Liver (tissue), 3 donors: ENCODE measurements around the gene RAB17.

Source experiments
- ATF3 ChIP-seq: IDR thresholded peaks from 2 replicates; pipeline ENCODE4 v1.6.1; 2016; ENCODE audit warnings: antibody characterized with exemption
- CTCF ChIP-seq: fragments of 150-350 bp; IDR thresholded peaks from 2 replicates; pipeline ENCODE4 v1.5.1; 2017; ENCODE audit warnings: improper control_type of control experiment, low read depth, low read length; ENCODE audit not compliant: missing input control
- EGR1 ChIP-seq, 2 donors: IDR thresholded peaks; 2 replicates each; pipeline ENCODE4 v1.6.1; 2016 to 2018; ENCODE audit warnings: antibody characterized with exemption in 2 of 2, low read depth in 2 of 2
- FOXA1 ChIP-seq: IDR thresholded peaks from 2 replicates; pipeline ENCODE4 v1.6.1; 2016; ENCODE audit warnings: antibody characterized with exemption
- GABPA ChIP-seq, 2 donors: IDR thresholded peaks in 1 of 2; conservative IDR thresholded peaks in 1 of 2; 2 replicates each; pipeline ENCODE4 v1.6.1; 2016; ENCODE audit warnings: antibody characterized with exemption in 2 of 2, mild to moderate bottlenecking in 1 of 2, moderate library complexity in 1 of 2
- HNF4G ChIP-seq: IDR thresholded peaks from 2 replicates; pipeline ENCODE4 v1.6.1; 2016; ENCODE audit warnings: antibody characterized with exemption
- MAX ChIP-seq: IDR thresholded peaks from 2 replicates; pipeline ENCODE4 v1.6.1; 2016; ENCODE audit warnings: antibody characterized with exemption
- RAD21 ChIP-seq, 2 donors: IDR thresholded peaks; 2 replicates each; pipeline ENCODE4 v1.6.1; 2016; ENCODE audit warnings: antibody characterized with exemption in 2 of 2, mild to moderate bottlenecking in 2 of 2
- RXRA ChIP-seq, 2 donors: IDR thresholded peaks; 2 replicates each; pipeline ENCODE4 v1.6.1; 2017 to 2018; ENCODE audit warnings: antibody characterized with exemption in 2 of 2, mild to moderate bottlenecking in 1 of 2
- TAF1 ChIP-seq: conservative IDR thresholded peaks from 2 replicates; pipeline ENCODE4 v1.6.1; 2016; ENCODE audit warnings: antibody characterized with exemption, mild to moderate bottlenecking
- YY1 ChIP-seq: IDR thresholded peaks from 2 replicates; pipeline ENCODE4 v1.6.1; 2016; ENCODE audit warnings: antibody characterized with exemption, mild to moderate bottlenecking
- donor health status: healthy.
- donor health status: healthy.

GRCh38 chr2:237616734-237617586 is 26.4 kb upstream of the RAB17 start:
- no peak for TF ChIP-seq EGR1 (IDR thresholded peaks at IDR 0.05; ENCODE audit: low read depth in 2 of 2)
- TF ChIP-seq MAX: no peak
- TF ChIP-seq TAF1: no peak
- no peak for TF ChIP-seq CTCF
- no peak for TF ChIP-seq ATF3
- no peak for TF ChIP-seq HNF4G
- TF ChIP-seq FOXA1: no peak
- TF ChIP-seq YY1: no peak
- no peak for TF ChIP-seq RXRA (IDR thresholded peaks at IDR 0.05)
- no peak for TF ChIP-seq RAD21 (IDR thresholded peaks at IDR 0.05)
- TF ChIP-seq GABPA (IDR thresholded peaks at IDR 0.05 in 1 of 2, conservative IDR thresholded peaks at IDR 0.05 in 1 of 2): no peak
